H1 (cell line): ENCODE data around the gene CD4. TPM values are rescaled to one million over a fixed set of nuclear protein-coding genes. Genes with fewer than 3 reads are reported as not detected.

Experiments
- NANOG ChIP-seq: IDR thresholded peaks from 2 replicates; pipeline ENCODE4 v1.6.1; 2011; ENCODE audit warnings: low read length, low read depth, mild to moderate bottlenecking, inconsistent platforms; ENCODE audit not compliant: insufficient read depth, poor library complexity, severe bottlenecking
- polyA plus RNA-seq, 7 experiments: library from polyadenylated mRNA; depleted of rRNA in 3 of 7; stranded (reverse) in 5 of 7; unstranded in 2 of 7; fragments of >200 nt in 5 of 7; fragments of 200-250 nt in 2 of 7; gene quantifications; 1 replicate in 5 of 7; 2 replicates in 1 of 7; 4 replicates in 1 of 7; pipeline versions ENCODE4 v1.2.1 to v1.2.3, GENCODE V29; 2011 to 2013; ENCODE audit warnings: missing spikeins in 2 of 7, mixed read lengths in 2 of 7
- total RNA-seq: library from RNA; stranded (reverse); fragmentation: NEBNext Ultra II Directional; extraction: Animal tissue kit (Norgen Biotek cat#: 25700); gene quantifications from 2 replicates; pipeline ENCODE4 v1.2.1, GENCODE V29; 2021

CD4 gene
- total and polyA plus RNA-seq, 2 of the 8 experiments (the other 6 are each of a cell fraction or from before 2014, with no cell fraction given): 3.4 to 5.1 TPM

DNA sequence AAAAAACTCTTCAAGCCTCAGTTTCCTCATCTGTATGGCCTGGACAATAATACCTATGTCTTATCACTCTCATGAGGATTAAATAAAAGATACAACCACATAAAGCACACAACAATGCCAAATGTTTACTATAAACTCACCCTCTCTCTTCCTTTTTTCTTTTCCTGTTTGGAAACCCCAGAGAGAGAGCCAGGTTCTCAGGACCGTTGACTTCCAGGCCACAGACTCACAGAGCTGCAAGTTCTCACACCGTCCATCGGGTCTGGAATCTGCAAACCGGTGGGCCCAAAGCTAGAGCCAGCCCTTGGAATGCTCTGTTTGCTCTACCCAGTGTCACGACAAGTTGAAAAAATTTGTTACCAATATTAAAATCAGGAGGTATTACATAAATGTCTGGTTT, 4.6 kb upstream of the CD4 start (continued):
- no peak for TF ChIP-seq NANOG
